T follicular helper cell (primary cell): ENCODE data around the gene SPDYE16.
A peak's percentile ranks its signal among the peaks of the same experiment; 100 is the strongest.
"Not testable (repeated sequence)": the region's sequence is repeated elsewhere in the genome, so short reads cannot be mapped to it uniquely, and the experiment has no call there.

Source experiments
- DNase-seq: peaks from one replicate; pipeline ENCODE4 v3.0.0-alpha.2; 2020; ENCODE audit warnings: low read depth

The SPDYE16 gene

DNA sequence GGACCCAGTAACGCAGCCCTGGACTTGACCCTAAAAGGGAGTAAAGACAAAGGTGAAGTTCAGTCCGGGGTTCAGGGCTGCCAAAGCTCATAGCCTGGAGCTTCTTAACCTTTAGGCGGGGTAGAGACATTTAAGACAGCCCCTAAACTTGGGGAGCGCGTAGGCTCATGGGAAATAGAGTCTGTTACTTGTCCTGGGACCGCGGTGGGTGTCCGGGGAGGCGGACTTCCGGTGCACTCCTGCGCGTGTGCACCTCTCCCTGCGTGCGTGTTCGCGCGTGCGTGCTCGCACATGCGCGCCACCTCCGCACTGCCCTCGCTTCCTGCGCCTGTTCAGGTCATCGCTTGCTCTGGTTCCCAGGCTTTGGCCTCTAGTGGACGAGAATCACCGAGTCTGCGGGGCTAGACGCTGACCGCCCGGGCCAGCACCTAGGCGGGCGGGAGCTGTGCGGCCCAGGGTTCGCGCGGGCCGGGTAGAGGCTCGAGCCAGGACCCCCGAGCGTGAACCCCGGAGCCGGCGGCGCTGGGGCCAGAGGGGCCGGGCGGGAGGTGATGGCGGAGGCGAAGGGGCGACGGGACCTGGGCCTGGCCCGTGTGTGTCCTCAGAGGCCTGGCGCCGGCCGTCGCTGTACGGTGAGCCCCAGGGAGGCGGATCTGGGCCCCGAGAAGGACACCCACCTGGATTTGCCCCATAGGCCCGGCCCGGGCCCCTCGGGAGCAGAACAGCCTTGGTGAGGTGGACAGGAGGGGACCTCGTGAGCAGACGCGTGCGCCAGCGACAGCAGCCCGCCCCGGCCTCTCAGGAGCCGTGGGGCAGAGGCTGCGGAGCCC lies 6.1 kb upstream of the SPDYE16 start:
- DNase-seq, result peak; percentile 63

DNA sequence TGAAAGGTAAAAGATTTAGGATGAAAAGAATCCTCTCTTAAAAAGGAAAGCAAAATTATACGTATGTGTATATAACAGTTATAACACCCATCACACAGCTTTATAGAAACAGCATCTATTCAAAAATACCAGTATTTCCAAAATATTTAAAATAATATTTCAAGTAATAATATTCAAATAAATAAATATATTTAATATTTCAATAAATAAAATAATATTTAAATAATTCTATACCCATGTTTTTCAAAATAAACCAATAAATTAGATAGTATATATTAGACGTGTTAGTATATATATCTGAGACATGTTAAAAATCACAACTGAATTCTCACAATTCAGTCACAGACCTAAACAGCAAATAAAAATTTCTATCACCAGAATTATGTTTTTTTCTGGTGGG lies 11.5 kb downstream of the SPDYE16 start:
- not testable (repeated sequence) for DNase-seq

DNA sequence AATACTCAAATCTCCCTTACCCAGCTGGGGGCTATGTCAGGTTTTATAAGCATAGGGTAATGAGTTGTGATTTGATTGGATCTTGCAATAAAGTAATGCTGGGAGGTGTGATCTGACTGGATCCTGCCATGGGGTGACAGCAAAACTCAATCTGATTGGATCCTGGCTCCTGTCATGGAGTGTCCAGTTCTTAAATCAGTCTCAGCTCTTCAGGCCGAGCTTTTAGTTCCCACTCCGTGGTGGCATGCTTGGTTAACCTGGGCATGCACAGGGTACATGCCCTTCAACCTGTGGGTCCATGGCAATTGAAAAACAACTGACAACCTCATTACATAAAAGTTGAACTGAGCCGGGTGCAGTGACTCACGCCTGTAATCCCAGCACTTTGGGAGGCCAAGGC lies 16.9 kb downstream of the SPDYE16 start:
- not testable (repeated sequence) for DNase-seq

DNA sequence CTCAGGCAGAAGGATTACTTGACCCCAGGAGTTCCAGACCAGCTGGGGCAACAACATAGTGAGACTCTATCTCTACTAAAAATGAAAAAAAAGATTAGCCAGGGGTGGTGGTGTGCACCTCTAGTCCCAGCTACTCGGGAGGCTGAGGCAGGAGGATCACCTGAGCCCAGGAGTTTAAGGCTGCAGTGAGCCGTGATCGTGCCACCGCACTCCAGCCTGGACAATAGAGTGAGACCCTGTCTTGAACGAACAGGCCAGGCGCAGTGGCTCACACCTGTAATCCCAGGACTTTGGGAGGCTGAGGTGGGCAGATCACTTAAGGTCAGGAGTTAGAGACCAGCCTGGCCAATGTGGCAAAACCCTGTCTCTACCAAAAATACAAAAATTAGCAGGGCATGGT lies 26.2 kb downstream of the SPDYE16 start:
- not testable (repeated sequence) for DNase-seq

DNA sequence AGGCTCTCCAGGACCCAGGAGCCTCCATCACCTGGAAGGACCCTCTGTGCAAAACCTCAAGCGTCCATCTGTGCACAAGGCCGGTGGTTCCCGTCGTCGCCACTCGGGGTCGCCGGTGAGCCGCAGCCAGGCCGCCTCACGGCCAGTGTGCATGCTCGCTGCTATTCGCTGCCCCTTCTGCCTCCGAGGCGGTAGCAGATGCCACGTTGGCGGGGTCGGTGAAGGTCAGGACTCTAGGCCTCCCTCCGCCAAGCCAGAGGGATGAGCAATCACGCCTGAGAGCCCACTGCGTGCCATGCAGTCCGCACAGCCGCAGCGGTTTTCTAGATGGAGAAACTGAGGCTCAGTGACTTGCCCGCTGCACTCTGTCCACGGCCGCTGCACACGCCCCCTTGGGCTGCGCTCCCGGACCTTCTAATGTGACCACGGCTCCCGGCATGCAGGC lies 27.1 kb downstream of the SPDYE16 start:
- peak; percentile 29 for DNase-seq

DNA sequence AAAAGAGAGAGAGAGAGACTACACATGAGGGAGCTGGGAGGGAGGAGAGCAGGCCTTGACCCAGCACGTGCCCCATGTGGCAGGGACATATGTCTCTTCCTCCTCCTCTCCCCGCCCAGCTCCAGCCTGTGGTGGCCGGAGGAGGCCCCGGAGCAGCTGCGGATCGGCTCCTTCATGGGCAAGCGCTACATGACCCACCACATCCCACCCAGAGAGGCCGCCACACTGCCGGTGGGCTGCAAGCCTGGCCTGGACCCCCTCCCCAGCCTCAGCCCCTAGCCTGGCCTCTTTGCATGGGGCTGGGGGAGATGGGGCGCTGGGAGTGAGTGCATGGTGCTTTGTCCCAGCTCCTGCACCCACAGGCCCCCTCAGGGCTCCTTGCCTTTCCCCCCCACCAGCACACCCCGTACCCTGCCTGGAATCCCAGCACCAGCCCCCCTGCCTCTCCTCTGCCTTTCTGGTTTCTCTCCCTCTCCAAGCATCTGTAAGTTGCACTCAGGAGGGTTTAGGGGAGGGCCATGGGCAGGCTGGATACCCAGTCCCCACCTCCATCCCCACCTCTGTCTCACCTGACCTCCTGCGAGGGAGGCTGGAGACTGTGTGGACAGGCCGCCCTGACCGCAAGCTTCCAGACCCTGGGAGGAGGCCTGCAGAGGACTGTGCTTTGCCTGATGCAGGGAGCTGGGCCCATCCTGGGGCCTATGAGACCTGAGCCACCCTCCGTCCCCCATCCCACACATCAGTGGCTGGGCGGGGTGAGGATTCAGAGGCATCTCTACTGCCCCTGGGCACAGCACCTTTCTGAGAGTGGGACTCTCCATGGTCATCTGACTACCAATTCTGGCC lies 27.9 kb downstream of the SPDYE16 start:
- no peak for DNase-seq

DNA sequence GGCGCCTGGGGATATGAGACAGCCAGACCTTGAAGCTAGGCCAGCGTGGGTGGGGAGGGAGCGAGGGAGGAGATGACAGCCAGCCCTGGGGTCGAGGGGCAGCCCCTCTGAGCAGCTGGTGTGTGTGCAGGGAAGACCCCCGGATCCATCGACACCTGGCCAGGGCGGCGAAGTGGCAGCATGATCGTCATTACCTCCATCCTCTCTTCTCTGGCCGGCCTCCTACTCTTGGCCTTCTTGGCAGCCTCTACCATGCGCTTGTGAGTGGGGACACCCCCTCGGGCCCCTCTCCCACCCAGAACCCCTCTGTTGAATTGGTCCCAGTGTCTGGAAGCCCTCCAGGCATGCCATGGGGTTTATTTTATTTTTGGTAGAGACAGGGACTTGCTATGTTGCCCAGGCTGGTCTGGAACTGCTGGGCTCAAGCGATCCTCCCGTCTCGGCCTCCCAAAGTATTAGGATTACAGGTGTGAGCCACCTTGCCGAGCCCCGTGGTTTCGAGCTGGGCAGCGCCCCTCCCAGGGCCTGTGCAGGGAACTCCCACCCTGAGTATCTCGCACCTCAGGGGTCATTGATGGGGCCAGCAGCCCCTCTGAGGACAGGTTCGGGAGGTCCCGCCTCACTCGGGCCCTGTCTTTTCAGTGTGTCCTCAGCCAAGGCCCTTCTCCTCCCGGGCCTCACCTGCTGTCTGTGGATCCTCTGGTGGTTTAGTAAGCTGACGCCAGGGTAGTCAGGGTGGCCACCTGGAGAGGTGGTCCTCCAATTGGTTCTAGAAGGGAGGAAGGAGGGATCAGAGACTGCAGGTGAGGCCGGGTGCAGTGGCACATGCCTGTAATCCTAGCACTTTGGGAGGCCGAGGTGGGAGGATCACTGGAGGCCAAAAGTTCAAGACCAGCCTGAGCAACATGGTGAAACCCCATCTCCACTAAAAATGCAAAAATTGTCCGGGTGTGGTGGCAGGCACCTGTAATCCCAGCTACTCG lies 29.0 kb downstream of the SPDYE16 start:
- no peak for DNase-seq

DNA sequence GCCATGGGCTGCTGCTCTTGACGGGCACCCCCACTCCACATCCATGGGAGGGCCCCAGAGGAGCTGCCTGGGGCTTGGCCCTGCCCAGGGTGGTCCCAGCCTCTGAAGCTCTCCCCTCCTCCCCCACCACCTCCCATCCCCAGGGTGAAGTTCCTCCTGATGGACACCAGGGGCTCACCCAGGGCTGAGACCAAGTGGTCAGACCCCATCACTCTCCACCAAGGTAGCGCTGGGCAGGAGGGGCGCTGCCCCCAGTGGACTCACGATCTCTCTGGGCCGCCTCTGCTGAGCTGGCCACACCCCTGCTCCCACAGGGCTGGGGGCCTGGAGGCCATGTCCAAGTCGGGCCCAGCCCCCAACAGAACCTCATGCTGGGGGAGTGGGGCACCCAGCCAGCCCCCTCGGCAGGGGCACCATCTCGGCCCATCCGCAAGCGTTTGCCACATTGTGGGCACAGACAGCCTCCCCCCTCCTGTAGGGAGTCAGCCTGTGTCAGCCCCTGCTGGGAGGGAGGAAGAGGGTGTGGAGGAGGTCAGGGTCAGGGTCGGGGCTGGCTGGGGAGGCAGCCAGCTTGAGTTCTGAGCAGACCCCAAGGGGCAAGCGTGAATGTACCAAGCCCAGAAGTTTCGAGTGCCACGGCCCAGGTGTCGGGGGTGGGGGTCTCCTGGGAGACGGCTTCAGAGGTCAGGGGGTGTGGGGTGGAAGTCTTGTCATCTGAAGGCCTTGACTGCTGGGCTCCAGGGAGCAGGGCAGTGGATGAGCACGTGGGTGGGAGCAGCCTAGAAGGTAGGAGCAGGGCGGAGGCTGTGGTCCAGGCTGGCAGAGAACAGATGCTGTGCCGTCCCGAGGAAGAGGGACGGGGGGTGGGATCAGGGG lies 29.9 kb downstream of the SPDYE16 start:
- DNase-seq, result no peak

DNA sequence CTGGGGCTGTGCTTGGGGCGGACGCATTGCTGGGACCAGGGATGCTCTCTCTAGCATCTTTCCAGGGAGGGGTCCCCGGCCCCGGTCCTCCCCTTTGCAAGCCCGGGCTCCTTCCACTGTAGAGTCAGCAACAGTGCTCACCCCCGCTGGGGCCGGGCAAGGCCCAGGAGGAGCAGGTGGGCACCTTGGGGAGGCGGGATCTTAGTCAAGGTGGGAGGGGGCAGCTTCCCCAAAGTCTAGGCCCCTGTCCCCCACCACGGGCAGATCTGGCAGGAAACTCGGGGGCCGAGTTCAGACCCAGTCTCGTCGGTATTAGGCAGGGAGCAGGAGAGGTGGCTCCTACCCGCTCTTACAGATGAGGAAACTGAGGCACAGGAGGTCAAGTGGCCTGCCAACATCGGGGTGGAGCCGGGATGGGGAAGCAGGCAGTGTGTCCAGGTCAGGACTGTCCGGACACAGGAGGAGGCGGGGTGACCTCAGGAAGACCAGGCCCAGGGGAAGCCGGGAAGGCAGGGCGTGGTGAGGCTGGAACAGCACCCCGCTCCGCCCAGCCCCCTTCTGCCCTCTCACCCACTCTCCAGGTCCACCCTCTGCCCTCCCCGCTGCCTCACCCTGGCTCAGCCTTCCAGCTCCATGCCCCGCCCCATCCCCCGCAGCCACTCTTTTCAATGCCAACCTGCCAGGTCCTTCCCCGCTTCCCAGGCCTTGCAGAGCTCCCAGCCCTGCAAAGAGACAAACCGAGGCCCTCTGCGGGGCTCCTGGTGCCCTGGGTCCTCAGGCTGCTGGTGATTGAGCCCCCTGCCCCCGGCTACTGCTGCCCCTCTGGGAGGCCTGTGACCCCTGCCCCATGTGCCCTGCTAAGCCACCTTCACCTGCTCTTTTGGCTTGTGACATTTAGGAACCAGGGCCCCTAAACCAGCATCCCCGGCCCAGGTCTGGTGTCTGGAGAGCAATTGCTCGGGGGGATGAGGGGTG lies 30.9 kb downstream of the SPDYE16 start:
- DNase-seq, result not testable (repeated sequence)

DNA sequence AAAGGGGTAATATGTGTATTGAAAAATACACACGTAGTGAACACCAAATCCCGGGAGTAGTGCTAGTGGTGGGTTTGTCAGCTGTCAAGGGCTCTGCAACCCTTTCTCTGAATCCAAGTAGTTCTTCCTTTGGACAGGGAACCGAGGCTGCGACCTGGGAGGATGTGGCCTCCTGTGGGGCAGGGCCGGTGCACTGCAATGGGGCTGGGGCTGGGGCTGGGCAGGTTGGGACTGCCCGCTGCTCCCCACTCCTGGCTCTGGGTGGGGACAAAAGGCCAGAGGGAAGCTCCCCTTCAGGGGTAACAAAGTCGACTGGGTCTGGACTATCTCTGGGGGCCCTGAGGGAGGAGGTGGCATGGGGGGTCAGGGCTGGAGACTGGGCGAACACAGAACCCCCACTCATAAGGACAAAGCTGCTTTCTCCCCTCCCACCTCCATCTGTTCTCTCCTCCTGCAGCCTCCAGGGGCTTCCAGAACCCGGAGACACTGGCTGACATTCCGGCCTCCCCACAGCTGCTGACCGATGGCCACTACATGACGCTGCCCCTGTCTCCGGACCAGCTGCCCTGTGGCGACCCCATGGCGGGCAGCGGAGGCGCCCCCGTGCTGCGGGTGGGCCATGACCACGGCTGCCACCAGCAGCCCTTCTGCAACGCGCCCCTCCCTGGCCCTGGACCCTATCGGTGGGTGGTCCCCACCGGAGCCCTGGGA lies 31.7 kb downstream of the SPDYE16 start:
- DNase-seq, result not testable (repeated sequence)

DNA sequence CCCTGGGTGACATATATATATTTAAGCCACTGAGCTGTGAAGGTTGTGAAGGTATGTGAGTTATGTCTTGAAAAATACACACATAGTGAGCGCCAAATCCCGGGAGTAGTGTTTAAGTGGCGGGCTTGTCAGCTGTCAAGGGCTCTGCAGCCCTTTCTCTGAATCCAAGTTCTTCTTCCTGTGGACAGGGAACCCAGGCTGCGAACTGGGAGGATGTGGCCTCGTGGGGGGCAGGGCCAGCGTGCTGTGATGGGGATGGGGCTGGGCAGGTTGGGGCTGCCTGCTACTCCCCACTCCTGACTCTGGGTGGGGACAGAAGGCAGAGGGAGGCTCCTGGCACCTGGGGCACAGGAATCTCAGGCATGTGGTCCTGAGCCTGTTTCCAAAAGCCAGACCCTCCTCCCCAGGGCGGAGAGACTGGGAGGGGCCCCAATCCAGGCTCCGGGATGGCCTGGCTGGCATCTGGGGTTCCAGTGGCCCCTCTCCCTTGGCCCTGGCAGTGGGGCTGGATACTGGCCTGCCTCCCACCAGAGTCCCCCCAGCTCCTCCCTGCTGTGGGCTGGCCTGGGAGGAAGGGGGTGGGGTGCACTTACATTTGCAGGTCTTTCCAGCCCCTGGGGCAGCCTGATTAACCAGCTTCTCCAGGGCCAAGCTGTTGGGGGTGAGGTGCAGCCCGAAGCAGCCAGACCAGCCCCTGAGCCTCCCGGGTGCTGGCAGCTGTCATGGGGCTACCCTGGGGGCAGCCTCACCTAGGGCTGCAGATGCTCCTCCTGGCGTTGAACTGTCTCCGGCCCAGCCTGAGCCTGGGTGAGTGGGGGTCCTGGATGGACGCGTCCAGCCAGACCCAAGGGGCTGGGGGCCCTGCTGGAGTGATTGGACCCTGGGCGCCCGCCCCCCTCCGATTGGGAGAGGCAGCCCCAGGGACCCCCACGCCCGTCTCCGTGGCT lies 32.9 kb downstream of the SPDYE16 start, which contains the start of gene UPK3B:
UPK3B (plus strand) TSS at position 622 of the 947 bp plus-strand sequence; CDS start at position 723, 101 bp downstream.
- no peak for DNase-seq

DNA sequence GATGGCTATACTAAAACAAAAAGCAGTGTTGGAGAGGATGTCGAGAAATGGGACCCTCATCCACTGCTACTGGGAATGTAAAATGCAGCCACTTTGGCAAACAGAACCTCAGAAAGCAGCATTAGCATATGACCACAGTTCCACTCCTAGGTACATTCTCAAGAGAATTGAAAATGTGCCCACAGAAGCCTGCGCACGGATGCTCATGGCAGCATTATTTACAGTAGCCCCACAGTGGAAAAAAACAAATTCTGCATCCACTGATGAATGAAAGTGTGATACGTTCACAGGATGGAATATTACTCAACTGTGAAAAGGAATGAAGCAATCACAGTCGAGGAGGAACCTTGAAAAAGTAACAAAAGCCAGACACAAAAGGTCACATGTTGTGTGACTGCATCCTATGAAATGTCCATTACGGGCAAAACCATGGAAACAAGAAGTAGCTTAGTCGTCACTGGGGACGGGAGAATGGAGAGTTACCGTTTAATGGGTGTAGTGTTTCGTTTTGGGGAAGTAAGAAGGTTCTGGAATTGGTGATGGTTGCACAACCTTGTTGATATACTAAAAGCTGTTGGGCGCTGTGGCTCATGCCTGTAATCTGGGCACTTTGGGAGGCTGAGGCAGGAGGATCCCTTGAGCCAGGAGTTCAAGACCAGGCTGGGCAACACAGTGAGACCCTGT lies 35.2 kb downstream of the SPDYE16 start:
- DNase-seq, result no peak

DNA sequence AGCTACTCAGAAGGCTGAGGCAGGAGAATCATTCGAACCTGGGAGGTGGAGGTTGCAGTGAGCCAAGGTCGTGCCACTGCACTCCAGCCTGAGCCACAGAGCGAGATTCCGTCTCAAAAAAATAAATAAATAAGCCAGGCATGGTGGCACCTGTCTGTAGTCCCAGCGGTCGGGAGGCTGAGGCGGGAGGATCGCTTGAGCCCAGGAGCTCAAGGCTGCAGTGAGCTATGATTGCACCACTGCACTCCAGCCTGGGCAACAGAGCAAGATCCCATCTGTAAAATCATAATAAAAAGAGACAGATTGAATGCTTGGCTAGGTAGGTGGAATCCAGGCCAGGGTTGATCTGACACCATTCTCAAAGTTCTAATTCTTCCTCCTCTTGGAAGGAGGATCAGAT lies 36.5 kb downstream of the SPDYE16 start:
- not testable (repeated sequence) for DNase-seq

DNA sequence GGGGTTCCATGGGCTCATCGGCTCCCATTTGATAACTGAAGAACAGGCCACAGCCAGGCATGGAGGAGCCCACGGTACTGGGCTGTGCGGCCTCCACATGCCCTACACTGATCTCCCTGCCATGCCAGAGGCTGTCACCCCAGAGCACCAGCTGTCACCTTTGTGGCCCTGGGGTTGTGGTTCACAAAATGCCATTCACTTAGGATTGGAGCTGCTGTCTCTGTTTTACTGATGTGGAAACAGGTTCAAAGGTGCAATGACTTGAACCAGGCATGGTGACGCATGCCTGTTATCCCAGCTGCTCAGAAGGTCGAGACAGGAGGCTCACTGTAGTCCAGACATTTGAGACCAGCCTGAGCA lies 37.0 kb downstream of the SPDYE16 start:
- no peak for DNase-seq

DNA sequence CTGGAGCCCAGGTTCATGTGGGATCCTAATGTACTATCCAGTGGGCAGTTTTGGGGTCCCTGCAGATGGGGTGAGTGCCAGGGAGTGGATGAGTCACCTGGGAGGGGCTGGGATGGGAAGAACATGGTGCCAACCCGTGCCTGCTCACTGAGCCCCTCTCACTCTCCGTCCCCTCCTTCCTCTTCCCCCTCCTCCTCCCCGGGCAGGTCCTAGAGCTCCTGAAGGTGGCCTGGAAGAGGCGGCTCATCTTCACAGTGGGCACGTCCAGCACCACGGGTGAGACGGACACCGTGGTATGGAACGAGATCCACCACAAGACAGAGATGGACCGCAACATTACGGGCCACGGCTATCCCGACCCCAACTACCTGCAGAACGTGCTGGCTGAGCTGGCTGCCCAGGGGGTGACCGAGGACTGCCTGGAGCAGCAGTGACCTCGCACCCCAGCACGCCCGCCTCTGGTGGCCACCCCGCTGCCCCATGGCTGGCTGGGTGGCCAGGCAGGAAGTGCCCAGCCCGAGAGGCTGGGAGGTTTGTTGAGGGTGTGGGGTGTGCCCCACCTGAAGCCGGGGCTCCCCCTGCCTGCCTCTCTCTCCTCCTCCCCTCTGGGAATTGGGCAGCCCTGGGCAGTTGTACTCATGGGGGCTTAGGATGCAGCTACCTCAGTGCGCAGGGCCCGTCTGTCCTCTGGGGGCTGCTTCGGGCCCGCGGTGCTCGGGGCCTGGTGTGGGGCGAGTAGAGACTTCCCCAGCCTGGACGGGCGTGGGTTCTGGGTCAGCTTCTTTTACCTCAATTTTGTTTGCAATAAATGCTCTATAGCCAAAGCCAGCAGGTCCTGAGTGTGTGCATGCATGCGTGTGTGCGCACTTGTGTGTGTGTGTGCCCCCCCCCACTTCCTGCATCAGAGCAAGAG lies 37.7 kb downstream of the SPDYE16 start:
- no peak for DNase-seq
